CD14-positive monocyte (primary cell): ENCODE results near the gene MIOX. TPM values are rescaled to one million over a fixed set of nuclear protein-coding genes. Genes with fewer than 3 reads are reported as not detected.

Experiments
- DNase-seq, 3 donors: peaks; one replicate each; pipeline ENCODE4 v3.0.0-alpha.2; 2011 to 2022
- H2AFZ ChIP-seq: 2 replicates; pipeline ENCODE4 v1.6.0; 2012; ENCODE audit warnings: mild to moderate bottlenecking, low read depth, low read length, inconsistent platforms; ENCODE audit not compliant: insufficient read depth, poor library complexity, severe bottlenecking
- H3K27ac ChIP-seq, 2 donors: 1 replicate in 1 of 2; 2 replicates in 1 of 2; pipeline ENCODE4 v1.5.1; 2012 to 2013; ENCODE audit warnings: low read length in 2 of 2, control low read depth in 1 of 2, inconsistent platforms in 1 of 2, low read depth in 1 of 2, mild to moderate bottlenecking in 1 of 2
- H3K27me3 ChIP-seq, 2 donors: one replicate each; pipeline versions ENCODE4 v1.6.0 to v1.6.1; 2011 to 2013; ENCODE audit warnings: low read length in 2 of 2; ENCODE audit not compliant: control insufficient read depth in 2 of 2, insufficient read depth in 2 of 2
- H3K36me3 ChIP-seq, 2 donors: replicated peaks in 1 of 2; 1 replicate in 1 of 2; 2 replicates in 1 of 2; pipeline versions ENCODE4 v1.5.1 to v1.6.1; 2012 to 2013; ENCODE audit warnings: low read length in 2 of 2, control low read depth in 1 of 2, inconsistent platforms in 1 of 2, mild to moderate bottlenecking in 1 of 2; ENCODE audit not compliant: insufficient read depth in 2 of 2, control insufficient read depth in 1 of 2
- H3K4me1 ChIP-seq, 2 donors: 1 replicate in 1 of 2; 2 replicates in 1 of 2; pipeline versions ENCODE4 v1.5.1 to v1.6.1; 2012 to 2013; ENCODE audit warnings: low read length in 2 of 2, control low read depth in 1 of 2, inconsistent platforms in 1 of 2, mild to moderate bottlenecking in 1 of 2, moderate library complexity in 1 of 2; ENCODE audit not compliant: insufficient read depth in 2 of 2, control insufficient read depth in 1 of 2
- H3K4me2 ChIP-seq: replicated peaks from 2 replicates; pipeline ENCODE3; 2012; ENCODE audit warnings: low read length, moderate library complexity, mild to moderate bottlenecking; ENCODE audit not compliant: poor library complexity, severe bottlenecking; ENCODE audit errors: extremely low read depth
- H3K4me3 ChIP-seq, 3 experiments: fragments of 200-600 bp in 1 of 3; sonication (generic) in 1 of 3; replicated peaks in 1 of 3; 1 replicate in 2 of 3; 2 replicates in 1 of 3; pipeline ENCODE4 v1.5.1; 2011 to 2013; ENCODE audit warnings: low read length in 3 of 3, mild to moderate bottlenecking in 3 of 3, control low read depth in 2 of 3, low read depth in 2 of 3, inconsistent platforms in 1 of 3, moderate library complexity in 1 of 3
- H3K79me2 ChIP-seq: 2 replicates; pipeline ENCODE4 v1.6.0; 2012; ENCODE audit warnings: mild to moderate bottlenecking, control low read depth, inconsistent platforms, low read length, moderate library complexity; ENCODE audit not compliant: insufficient read depth
- H3K9ac ChIP-seq: 2 replicates; pipeline ENCODE4 v1.6.0; 2017; ENCODE audit warnings: low read length, mild to moderate bottlenecking; ENCODE audit not compliant: insufficient read depth, poor library complexity, severe bottlenecking
- H3K9me3 ChIP-seq, 2 donors: replicated peaks in 1 of 2; 1 replicate in 1 of 2; 2 replicates in 1 of 2; pipeline versions ENCODE4 v1.5.1 to v1.6.1; 2012 to 2013; ENCODE audit warnings: low read length in 2 of 2, control low read depth in 1 of 2; ENCODE audit not compliant: control insufficient read depth in 1 of 2, insufficient read depth in 1 of 2
- H4K20me1 ChIP-seq: 2 replicates; pipeline ENCODE4 v1.6.0; 2012; ENCODE audit warnings: mild to moderate bottlenecking, low read length, control low read depth, moderate library complexity; ENCODE audit not compliant: insufficient read depth
- H3K27ac Mint-ChIP-seq, 7 donors: one replicate each; pipeline ENCODE4 v1.8.0; 2020; ENCODE audit warnings: mild to moderate bottlenecking in 7 of 7, mixed read lengths in 7 of 7, moderate library complexity in 6 of 7, inconsistent platforms in 2 of 7
- H3K27me3 Mint-ChIP-seq, 3 donors: one replicate each; pipeline ENCODE4 v1.8.0; 2021 to 2022; ENCODE audit warnings: low read depth in 3 of 3, mild to moderate bottlenecking in 3 of 3, mixed read lengths in 3 of 3, moderate library complexity in 3 of 3, inconsistent platforms in 1 of 3
- H3K36me3 Mint-ChIP-seq, 2 donors: one replicate each; pipeline ENCODE4 v1.8.0; 2020; ENCODE audit warnings: mixed read lengths in 2 of 2, inconsistent platforms in 1 of 2, mild to moderate bottlenecking in 1 of 2
- H3K4me1 Mint-ChIP-seq: one replicate; pipeline ENCODE4 v1.8.0; 2020; ENCODE audit warnings: mild to moderate bottlenecking, mixed read lengths
- H3K4me3 Mint-ChIP-seq, 2 donors: one replicate each; pipeline ENCODE4 v1.8.0; 2020; ENCODE audit warnings: mild to moderate bottlenecking in 2 of 2, mixed read lengths in 2 of 2, moderate library complexity in 1 of 2
- H3K9me3 Mint-ChIP-seq, 7 donors: one replicate each; pipeline ENCODE4 v1.8.0; 2020 to 2022; ENCODE audit warnings: mixed read lengths in 7 of 7, mild to moderate bottlenecking in 6 of 7, moderate library complexity in 6 of 7, inconsistent platforms in 2 of 7
- CTCF ChIP-seq: fragments of 200-600 bp; IDR thresholded peaks from one replicate; pipeline ENCODE4 v1.8.0; 2022; ENCODE audit warnings: antibody characterized with exemption, mild to moderate bottlenecking
- WGBS: methylation state at CpG from one replicate; pipeline ENCODE4 v1.1.5; 2013; ENCODE audit warnings: missing lambda C conversion rate; ENCODE audit not compliant: insufficient coverage; 5-methylcytosine and 5-hydroxymethylcytosine counted together
- intact Hi-C, 2 donors: fragments of 100-400 bp; cut with micrococcal nuclease; formaldehyde crosslinking; loops; one replicate each; pipeline versions ENCODE4 v1.15.0 to v1.15.1; 2023
- polyA plus RNA-seq, 3 donors: library from polyadenylated mRNA; depleted of rRNA in 1 of 3; unstranded in 2 of 3; stranded (reverse) in 1 of 3; fragments of 300-500 nt in 2 of 3; fragments of >200 nt in 1 of 3; fragmentation: Illumina TruSeq in 2 of 3; gene quantifications; 1 replicate in 2 of 3; 2 replicates in 1 of 3; pipeline ENCODE4 v1.2.3, GENCODE V29; 2012 to 2021

MIOX gene
- polyA plus RNA-seq, 3 donors, result not detected

- DNase-seq, result no peak
- no peak for TF ChIP-seq CTCF
- Histone ChIP-seq H3K9me3 (no peaks in the 10 kb centered on the region), H3K79me2 (peaks cover 31% of the 10 kb centered on the region), H4K20me1 (peaks cover 62% of the 10 kb centered on the region), H3K4me3 (no peak overlapping the region), H3K27ac (no peak overlapping the region), H2AFZ (no peak overlapping the region), H3K27me3 (no peaks in the 10 kb centered on the region), H3K36me3 (peaks cover 54 to 66% of the 10 kb centered on the region in 2 donors), H3K4me1 (peaks cover 19 to 36% of the 10 kb centered on the region in 2 donors), H3K9ac (no peak overlapping the region), H3K4me2 (no peak overlapping the region)
- WGBS, result 97% methylated on average over 3 of the region's 15 CpGs
- Mint-ChIP-seq H3K27ac (peak overlapping the region in 2 of 7 donors; percentile 40 to 46), H3K36me3 (peaks cover 31 to 65% of the 10 kb centered on the region in 2 donors), H3K9me3 (peaks cover 0 to 1% (median 0%) of the 10 kb centered on the region in 7 donors), H3K4me3 (no peak overlapping the region), H3K4me1 (peaks cover 16% of the 10 kb centered on the region), H3K27me3 (peaks cover 0 to under 1% (median 0%) of the 10 kb centered on the region in 3 donors)
- intact Hi-C loops, result no loop called here
Measured at GRCh38 chr22:50522208-50522805, 35.6 kb downstream of the MIOX start.

- intact Hi-C loops, result no loop called here
- H3K4me3 ChIP-seq, result no peak overlapping the region
- peaks cover 25 to 42% of the 10 kb centered on the region in 2 donors for H3K4me1 ChIP-seq
- Mint-ChIP-seq H3K27me3 (no peaks in the 10 kb centered on the region), H3K36me3 (peaks cover 33 to 65% of the 10 kb centered on the region in 2 donors), H3K27ac (peak overlapping the region in 1 of 7 donors; percentile 40), H3K4me1 (peaks cover 22% of the 10 kb centered on the region), H3K9me3 (peaks cover 0 to 1% (median 0%) of the 10 kb centered on the region in 7 donors), H3K4me3 (peak overlapping the region in 1 of 2 donors; percentile 2)
- H4K20me1 ChIP-seq, result peaks cover 68% of the 10 kb centered on the region
- H3K27ac ChIP-seq, result no peak overlapping the region
- no peak for DNase-seq
- H3K79me2 ChIP-seq, result peaks cover 35% of the 10 kb centered on the region
- H2AFZ ChIP-seq, result no peak overlapping the region
- no peak overlapping the region for H3K9ac ChIP-seq
- no peak overlapping the region for H3K4me2 ChIP-seq
- H3K27me3 ChIP-seq, result no peaks in the 10 kb centered on the region
- 97% methylated on average over 14 of the region's 22 CpGs for WGBS
- no peaks in the 10 kb centered on the region for H3K9me3 ChIP-seq
- peaks cover 49 to 60% of the 10 kb centered on the region in 2 donors for H3K36me3 ChIP-seq
- TF ChIP-seq CTCF, result no peak
Measured at GRCh38 chr22:50522806-50523438, 36.3 kb downstream of the MIOX start.
